NCI-H2107 (cell line): Measurements from ENCODE around the gene SAFB2.

Experiments
- DNase-seq: peaks from one replicate; lab custom pipeline; 2025; lab: John Stamatoyannopoulos, UW

SAFB2 gene

GRCh38 chr19:5622465-5623396, at the start of gene SAFB2, which contains the start of gene SAFB:
Gene SAFB2, minus strand, starts transcription at chr19:5622776. Its CDS starts 61 bp downstream, at chr19:5622715.
Gene SAFB, plus strand, starts transcription at chr19:5623083. Its CDS starts 123 bp downstream, at chr19:5623206.
- peak; percentile 98 for DNase-seq

GRCh38 chr19:5671600-5671999, 49.0 kb upstream of the SAFB2 start:
- no peak for DNase-seq

GRCh38 chr19:5669212-5669611, 46.6 kb upstream of the SAFB2 start:
- DNase-seq, result no peak

GRCh38 chr19:5667751-5668271, 45.2 kb upstream of the SAFB2 start:
- DNase-seq, result no peak

GRCh38 chr19:5666921-5667610, 44.5 kb upstream of the SAFB2 start:
- DNase-seq, result no peak

- DNase-seq, result no peak
Observed at GRCh38 chr19:5665781-5666513, 43.4 kb upstream of the SAFB2 start.

GRCh38 chr19:5664515-5664914, 41.9 kb upstream of the SAFB2 start:
- no peak for DNase-seq

- DNase-seq, result no peak
Observed at GRCh38 chr19:5663904-5664303, 41.3 kb upstream of the SAFB2 start.

GRCh38 chr19:5661483-5661882, 38.9 kb upstream of the SAFB2 start:
- DNase-seq, result no peak

GRCh38 chr19:5655412-5655811, 32.8 kb upstream of the SAFB2 start:
- no peak for DNase-seq

GRCh38 chr19:5654931-5655330, 32.4 kb upstream of the SAFB2 start:
- no peak for DNase-seq

- DNase-seq, result no peak
Observed at GRCh38 chr19:5652261-5652660, 29.7 kb upstream of the SAFB2 start.

- DNase-seq, result no peak
Observed at GRCh38 chr19:5651361-5651760, 28.8 kb upstream of the SAFB2 start.

- no peak for DNase-seq
Observed at GRCh38 chr19:5648464-5648863, 25.9 kb upstream of the SAFB2 start.

GRCh38 chr19:5646703-5647102, 24.1 kb upstream of the SAFB2 start:
- no peak for DNase-seq

- peak; percentile 36 for DNase-seq
Observed at GRCh38 chr19:5645409-5645808, 22.8 kb upstream of the SAFB2 start.

GRCh38 chr19:5644037-5644436, 21.5 kb upstream of the SAFB2 start:
- DNase-seq, result no peak

GRCh38 chr19:5643060-5643459, 20.5 kb upstream of the SAFB2 start:
- DNase-seq, result no peak

- no peak for DNase-seq
Observed at GRCh38 chr19:5642204-5642603, 19.6 kb upstream of the SAFB2 start.

- no peak for DNase-seq
Observed at GRCh38 chr19:5641171-5641570, 18.6 kb upstream of the SAFB2 start.

GRCh38 chr19:5637971-5638370, 15.4 kb upstream of the SAFB2 start:
- DNase-seq, result no peak

GRCh38 chr19:5635427-5635826, 12.9 kb upstream of the SAFB2 start:
- no peak for DNase-seq
